Vagina (tissue), 2 donors: ENCODE data around the gene TBC1D14. TPM values are rescaled to one million over a fixed set of nuclear protein-coding genes. Genes with fewer than 3 reads are reported as not detected.

Source experiments
- DNase-seq, 2 donors: peaks; one replicate each; pipeline ENCODE4 v3.0.0-alpha.2; 2017; ENCODE audit errors: extremely low spot score in 2 of 2
- H3K27ac ChIP-seq: fragments of 200-600 bp; sonication (generic); one replicate; pipeline ENCODE4 v1.5.1; 2019
- H3K27me3 ChIP-seq: fragments of 200-600 bp; sonication (generic); one replicate; pipeline ENCODE4 v1.5.1; 2019
- H3K36me3 ChIP-seq, 2 donors: fragments of 200-600 bp; sonication (generic); one replicate each; pipeline ENCODE4 v1.5.1; 2017 to 2019
- H3K4me1 ChIP-seq: fragments of 200-600 bp; sonication (generic); one replicate; pipeline ENCODE4 v1.5.1; 2019
- H3K4me3 ChIP-seq, 2 donors: fragments of 200-600 bp; sonication (generic); 1 replicate in 1 of 2; 2 replicates in 1 of 2; pipeline ENCODE4 v1.5.1; 2016 to 2019
- H3K9me3 ChIP-seq: fragments of 200-600 bp; sonication (generic); one replicate; pipeline ENCODE4 v1.5.1; 2019
- CTCF ChIP-seq, 3 experiments: fragments of 450-650 bp in 2 of 3; fragments of 200-600 bp in 1 of 3; sonication (generic) in 1 of 3; IDR thresholded peaks; one replicate each; pipeline ENCODE4 v1.5.1; 2017 to 2019; ENCODE audit warnings: antibody characterized with exemption in 3 of 3, mild to moderate bottlenecking in 2 of 3, moderate library complexity in 2 of 3
- POLR2A ChIP-seq, 2 donors: fragments of 450-650 bp; IDR thresholded peaks; one replicate each; pipeline ENCODE4 v1.6.1; 2017; ENCODE audit warnings: antibody characterized with exemption in 2 of 2, mild to moderate bottlenecking in 2 of 2, moderate library complexity in 2 of 2
- POLR2AphosphoS5 ChIP-seq, 2 donors: sonication (generic); formaldehyde crosslinking; IDR thresholded peaks; one replicate each; pipeline ENCODE4 v1.9.0; 2017; ENCODE audit warnings: antibody characterized with exemption in 2 of 2, mild to moderate bottlenecking in 2 of 2, low read depth in 1 of 2; ENCODE audit not compliant: insufficient read depth in 1 of 2
- intact Hi-C: fragments of 100-400 bp; cut with DNase I; formaldehyde crosslinking; loops from one replicate; pipeline ENCODE4 v1.15.1; 2023
- total RNA-seq: library from RNA; depleted of rRNA; stranded (reverse); fragments of >200 nt; gene quantifications from one replicate; pipeline ENCODE4 v1.2.3, GENCODE V29; 2016

The TBC1D14 gene
- total RNA-seq, 1 donor from 2014 or later = 35.4 TPM

- H3K4me1 ChIP-seq = peaks cover 10% of the 10 kb centered on the region
- no peaks in the 10 kb centered on the region for H3K27me3 ChIP-seq
- no peak for DNase-seq
- H3K9me3 ChIP-seq = no peaks in the 10 kb centered on the region
- no peak overlapping the region for H3K4me3 ChIP-seq
- TF ChIP-seq CTCF (IDR thresholded peaks at IDR 0.05) (peak; percentile 62 to 78 (median 68)), POLR2AphosphoS5 (IDR thresholded peaks at IDR 0.05; ENCODE audit: insufficient read depth in 1 of 2, low read depth in 1 of 2) (no peak), POLR2A (IDR thresholded peaks at IDR 0.05) (no peak)
- peaks cover 0 to 35% of the 10 kb centered on the region in 2 donors for H3K36me3 ChIP-seq
- no peak overlapping the region for H3K27ac ChIP-seq
- intact Hi-C loops = loop anchor here (2.0 to 10.0 kb wide), 2 partner anchors 89 to 157 kb away; partner anchors contain the start of genes BLOC1S4 and KIAA0232
These were observed 35.7 kb upstream of the TBC1D14 start for GRCh38 chr4:6873792-6874461.

GRCh38 chr4:6874981-6875380, 34.6 kb upstream of the TBC1D14 start:
- Histone ChIP-seq H3K4me1 (peaks cover 7% of the 10 kb centered on the region), H3K4me3 (no peak overlapping the region), H3K36me3 (peaks cover 0 to 42% of the 10 kb centered on the region in 2 donors), H3K27me3 (no peaks in the 10 kb centered on the region), H3K27ac (no peak overlapping the region), H3K9me3 (no peaks in the 10 kb centered on the region)
- intact Hi-C loops = loop anchor here (2.0 to 10.0 kb wide), 2 partner anchors 90 to 158 kb away; partner anchors contain the start of genes BLOC1S4 and KIAA0232
- TF ChIP-seq POLR2A (IDR thresholded peaks at IDR 0.05) (no peak), CTCF (IDR thresholded peaks at IDR 0.05) (no peak), POLR2AphosphoS5 (IDR thresholded peaks at IDR 0.05; ENCODE audit: insufficient read depth in 1 of 2, low read depth in 1 of 2) (no peak)
- no peak for DNase-seq

GRCh38 chr4:6875431-6875831, 34.2 kb upstream of the TBC1D14 start:
- Histone ChIP-seq H3K4me1 (peaks cover 4% of the 10 kb centered on the region), H3K27me3 (no peaks in the 10 kb centered on the region), H3K9me3 (no peaks in the 10 kb centered on the region), H3K4me3 (no peak overlapping the region), H3K36me3 (peaks cover 0 to 42% of the 10 kb centered on the region in 2 donors), H3K27ac (no peak overlapping the region)
- DNase-seq = no peak
- TF ChIP-seq POLR2A (IDR thresholded peaks at IDR 0.05) (no peak), POLR2AphosphoS5 (IDR thresholded peaks at IDR 0.05; ENCODE audit: insufficient read depth in 1 of 2, low read depth in 1 of 2) (no peak), CTCF (IDR thresholded peaks at IDR 0.05) (no peak)
- intact Hi-C loops = loop anchor here (2.0 to 10.0 kb wide), 2 partner anchors 91 to 159 kb away; partner anchors contain the start of genes BLOC1S4 and KIAA0232

- Histone ChIP-seq H3K36me3 (peaks cover 0 to 49% of the 10 kb centered on the region in 2 donors), H3K4me3 (no peak overlapping the region), H3K27ac (no peak overlapping the region), H3K27me3 (no peaks in the 10 kb centered on the region), H3K9me3 (no peaks in the 10 kb centered on the region), H3K4me1 (peaks cover 4% of the 10 kb centered on the region)
- TF ChIP-seq CTCF (IDR thresholded peaks at IDR 0.05) (no peak), POLR2AphosphoS5 (IDR thresholded peaks at IDR 0.05; ENCODE audit: insufficient read depth in 1 of 2, low read depth in 1 of 2) (no peak)
- intact Hi-C loops = loop anchor here (10.0 kb wide), 1 partner anchor 92 kb away; the partner anchor contains the start of gene KIAA0232
- no peak for DNase-seq
These were observed 33.2 kb upstream of the TBC1D14 start for GRCh38 chr4:6876440-6876839.

GRCh38 chr4:6877067-6877466, 32.6 kb upstream of the TBC1D14 start:
- peak in 1 of 2 donors; percentile 77 for DNase-seq
- intact Hi-C loops = loop anchor here (10.0 kb wide), 1 partner anchor 92 kb away; the partner anchor contains the start of gene KIAA0232
- Histone ChIP-seq H3K4me1 (peaks cover 4% of the 10 kb centered on the region), H3K4me3 (no peak overlapping the region), H3K9me3 (no peaks in the 10 kb centered on the region), H3K27ac (no peak overlapping the region), H3K27me3 (no peaks in the 10 kb centered on the region), H3K36me3 (peaks cover 0 to 49% of the 10 kb centered on the region in 2 donors)
- no peak for TF ChIP-seq POLR2AphosphoS5 (IDR thresholded peaks at IDR 0.05; ENCODE audit: insufficient read depth in 1 of 2, low read depth in 1 of 2)
